Measurements from ENCODE around the gene GALNT2.

GRCh38 chr1:230312676-230313075, 245.6 kb downstream of the GALNT2 start:
- TF ChIP-seq CTCF (conservative IDR thresholded peaks at IDR 0.05; ENCODE audit: low read depth, low read length), result no peak
- TF ChIP-seq SMC3 (IDR thresholded peaks at IDR 0.05; ENCODE audit: low read depth, low read length), result no peak
- no peak for TF ChIP-seq RFX5 (IDR thresholded peaks at IDR 0.05; ENCODE audit: low read depth, low read length)

All from IMR-90 (cell line).